ENCODE data around the gene DDX6. TPM values are rescaled to one million over a fixed set of nuclear protein-coding genes. Genes with fewer than 3 reads are reported as not detected.
A peak's percentile ranks its signal among the peaks of the same experiment; 100 is the strongest.
"Not testable (repeated sequence)": the region's sequence is repeated elsewhere in the genome, so short reads cannot be mapped to it uniquely, and the experiment has no call there.

Gene DDX6
- polyA plus RNA-seq, 3 donors: 132 to 136 (median 135) TPM

GRCh38 chr11:118791961-118792569 lies 1.1 kb upstream of the DDX6 start:
- no peak for DNase-seq (ENCODE audit: low read depth in 3 of 3, low spot score in 2 of 3)

- peak in 1 of 3 donors; percentile 69 for DNase-seq (ENCODE audit: low read depth in 3 of 3, low spot score in 2 of 3)
Measured at GRCh38 chr11:118790357-118791110, 430 bp downstream of the DDX6 start.

DNA sequence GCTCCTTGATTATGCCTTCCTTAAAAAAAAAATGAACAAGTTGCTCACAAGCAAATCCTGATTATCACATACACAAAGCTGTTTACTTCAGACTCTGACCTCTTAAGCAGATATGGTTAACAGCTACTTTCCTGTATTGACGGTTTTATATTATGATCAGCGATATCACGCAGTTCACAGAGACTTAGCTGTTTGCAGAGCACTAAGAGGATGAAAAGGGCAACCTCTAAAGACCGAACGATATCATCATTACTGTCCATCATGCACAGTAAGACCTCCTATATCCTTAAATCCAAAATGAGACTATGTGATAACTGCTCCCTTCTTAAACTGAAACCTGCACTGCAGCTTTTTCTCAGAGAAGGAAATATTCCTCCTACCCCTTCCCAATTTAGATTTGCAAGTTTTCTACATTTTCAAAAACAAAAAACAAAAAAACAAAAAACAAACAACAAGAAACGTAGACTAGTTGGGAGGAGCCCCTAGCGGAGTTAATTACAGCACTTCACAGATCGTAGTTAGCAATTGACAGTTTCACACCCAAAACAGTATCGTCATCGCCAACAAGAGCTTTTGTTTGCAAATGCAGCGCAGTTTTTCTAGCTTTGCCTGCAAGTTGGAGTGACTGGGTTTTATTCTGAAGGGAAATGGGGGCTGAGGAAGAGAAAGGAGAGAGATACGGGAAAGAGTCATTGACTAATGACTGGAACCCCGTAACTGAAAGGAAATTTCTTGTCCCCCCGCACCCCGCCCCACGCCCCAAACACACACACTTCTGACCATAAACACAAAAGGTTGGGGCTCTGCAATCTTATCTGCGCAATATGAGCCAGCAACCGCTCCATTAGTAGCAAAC lies 1.2 kb downstream of the DDX6 start:
- DNase-seq (ENCODE audit: low read depth in 3 of 3, low spot score in 2 of 3): peak in 1 of 3 donors; percentile 52

GRCh38 chr11:118786657-118787056 lies 4.3 kb downstream of the DDX6 start:
- DNase-seq (ENCODE audit: low read depth in 3 of 3, low spot score in 2 of 3): no peak

GRCh38 chr11:118785362-118785761 lies 5.6 kb downstream of the DDX6 start:
- no peak for DNase-seq (ENCODE audit: low read depth in 3 of 3, low spot score in 2 of 3)

GRCh38 chr11:118783724-118784495 lies 7.1 kb downstream of the DDX6 start:
- DNase-seq (ENCODE audit: low read depth in 3 of 3, low spot score in 2 of 3): no peak

DNA sequence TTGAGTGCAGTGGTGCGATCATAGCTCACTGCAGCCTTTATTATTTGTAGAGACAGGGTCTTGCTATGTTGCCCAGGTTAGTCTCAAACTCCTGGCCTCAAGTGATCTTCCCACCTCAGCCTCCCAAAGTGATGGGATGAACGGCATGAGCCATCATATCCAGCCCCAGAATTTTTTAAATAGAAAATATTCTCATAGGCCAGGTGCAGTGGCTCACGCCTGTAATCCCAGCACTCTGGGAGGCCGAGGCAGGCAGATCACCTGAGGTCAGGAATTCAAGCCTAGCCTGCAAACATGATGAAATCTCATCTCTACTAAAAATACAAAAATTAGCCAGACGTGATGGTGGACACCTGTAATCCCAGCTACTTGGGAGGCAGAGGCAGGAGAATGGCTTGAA lies 7.6 kb downstream of the DDX6 start:
- DNase-seq (ENCODE audit: low read depth in 3 of 3, low spot score in 2 of 3): not testable (repeated sequence)

- no peak for DNase-seq (ENCODE audit: low read depth in 3 of 3, low spot score in 2 of 3)
Measured at GRCh38 chr11:118778898-118779297, 12.1 kb downstream of the DDX6 start.

GRCh38 chr11:118774032-118774431 lies 16.9 kb downstream of the DDX6 start:
- DNase-seq (ENCODE audit: low read depth in 3 of 3, low spot score in 2 of 3): no peak

DNA sequence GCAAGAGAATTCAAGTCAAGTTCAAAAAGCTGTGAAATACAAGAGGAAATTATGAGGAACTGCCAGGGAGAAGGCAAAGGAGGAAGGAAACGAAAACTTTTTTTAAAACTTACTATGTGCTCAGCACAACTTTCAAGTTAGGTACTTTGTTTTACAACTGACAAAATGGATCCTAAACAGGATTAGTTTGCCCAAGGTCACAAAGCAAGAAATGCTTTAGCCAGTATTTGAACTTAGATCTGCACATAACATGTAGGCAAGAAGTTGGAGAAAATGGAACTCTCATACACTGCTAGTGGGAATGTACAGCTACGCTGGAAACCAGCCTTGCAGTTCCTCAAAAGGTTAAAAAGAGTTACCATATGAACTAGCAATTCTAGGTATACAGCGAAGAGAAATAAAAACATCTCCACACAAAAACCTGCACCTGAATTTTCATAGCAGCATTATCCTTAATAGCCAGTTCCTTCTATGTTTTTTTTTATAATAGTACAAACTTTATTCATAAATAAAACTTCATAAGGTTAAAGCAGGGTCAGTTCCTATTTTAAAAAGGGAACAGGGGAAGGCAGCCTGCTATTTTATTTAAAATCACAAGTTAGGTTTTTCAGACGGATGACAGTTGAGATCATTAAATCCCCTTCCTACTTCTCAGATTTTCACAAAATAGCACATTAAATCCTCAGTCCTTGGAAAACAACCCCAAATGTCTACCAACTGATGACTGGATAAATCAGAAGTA lies 19.2 kb downstream of the DDX6 start:
- DNase-seq (ENCODE audit: low read depth in 3 of 3, low spot score in 2 of 3): no peak

GRCh38 chr11:118768690-118769089 lies 22.3 kb downstream of the DDX6 start:
- no peak for DNase-seq (ENCODE audit: low read depth in 3 of 3, low spot score in 2 of 3)

GRCh38 chr11:118766035-118766434 lies 24.9 kb downstream of the DDX6 start:
- no peak for DNase-seq (ENCODE audit: low read depth in 3 of 3, low spot score in 2 of 3)

DNA sequence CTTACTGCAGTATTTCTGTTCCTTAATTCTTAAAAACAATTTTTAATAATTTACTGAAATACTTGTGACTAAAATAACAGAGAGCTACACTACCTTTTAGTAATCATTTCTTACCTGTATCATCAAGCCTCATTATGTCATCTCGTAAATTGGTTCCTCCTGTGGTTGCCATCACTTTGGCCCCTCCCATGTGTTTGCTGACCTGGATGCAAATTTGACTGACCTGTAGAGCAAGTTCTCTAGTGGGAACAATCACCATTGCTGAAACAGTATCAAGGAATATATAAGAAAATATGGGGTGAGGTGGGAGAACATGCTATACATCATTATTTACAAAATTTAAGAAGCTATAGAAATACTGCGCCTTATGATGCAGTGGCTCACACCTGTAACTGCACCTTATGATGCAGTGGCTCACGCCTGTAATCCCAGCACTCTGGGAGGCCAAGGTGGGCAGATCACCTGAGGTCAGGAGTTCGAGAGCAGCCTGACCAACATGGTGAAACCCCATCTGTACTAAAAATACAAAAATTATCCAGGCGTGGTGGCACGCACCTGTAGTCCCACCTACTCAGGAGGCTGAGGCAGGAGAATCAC lies 25.8 kb downstream of the DDX6 start:
- DNase-seq (ENCODE audit: low read depth in 3 of 3, low spot score in 2 of 3): not testable (repeated sequence)

DNA sequence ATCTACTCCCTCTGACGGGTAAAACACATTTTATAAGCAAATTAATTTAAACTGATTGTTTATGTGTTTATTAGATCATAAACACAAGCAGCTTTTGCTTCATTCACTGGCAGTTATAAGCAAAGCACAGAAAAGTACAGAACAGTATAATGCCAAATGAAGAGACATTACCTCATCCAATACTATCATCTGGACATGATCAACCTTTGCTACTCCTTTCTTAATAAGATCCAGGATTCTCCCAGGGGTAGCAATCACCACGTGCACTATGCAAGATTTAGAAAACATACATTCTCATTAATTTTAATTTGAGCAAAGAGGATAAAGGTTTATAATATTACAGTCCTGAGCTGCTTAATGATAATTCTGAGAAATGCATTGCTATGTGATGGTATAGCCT lies 27.9 kb downstream of the DDX6 start:
- no peak for DNase-seq (ENCODE audit: low read depth in 3 of 3, low spot score in 2 of 3)

DNA sequence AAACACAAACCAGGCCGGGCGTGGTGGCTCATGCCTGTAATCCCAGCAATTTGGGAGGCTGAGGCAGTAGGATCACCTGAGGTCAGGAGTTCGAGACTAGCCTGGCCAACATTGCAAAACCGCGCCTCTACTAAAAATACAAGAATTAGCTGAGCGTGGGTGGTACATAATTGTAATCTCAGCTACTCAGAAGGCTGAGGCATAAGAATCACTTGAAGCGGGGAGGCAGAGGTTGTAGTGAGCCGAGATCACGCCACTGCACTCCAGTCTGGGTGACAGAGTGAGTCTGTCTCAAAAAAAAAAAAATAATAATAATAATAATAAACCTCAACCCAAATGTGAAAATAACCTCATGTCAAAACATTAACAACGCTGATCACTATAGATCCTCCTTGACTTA lies 29.0 kb downstream of the DDX6 start:
- DNase-seq (ENCODE audit: low read depth in 3 of 3, low spot score in 2 of 3): not testable (repeated sequence)

DNA sequence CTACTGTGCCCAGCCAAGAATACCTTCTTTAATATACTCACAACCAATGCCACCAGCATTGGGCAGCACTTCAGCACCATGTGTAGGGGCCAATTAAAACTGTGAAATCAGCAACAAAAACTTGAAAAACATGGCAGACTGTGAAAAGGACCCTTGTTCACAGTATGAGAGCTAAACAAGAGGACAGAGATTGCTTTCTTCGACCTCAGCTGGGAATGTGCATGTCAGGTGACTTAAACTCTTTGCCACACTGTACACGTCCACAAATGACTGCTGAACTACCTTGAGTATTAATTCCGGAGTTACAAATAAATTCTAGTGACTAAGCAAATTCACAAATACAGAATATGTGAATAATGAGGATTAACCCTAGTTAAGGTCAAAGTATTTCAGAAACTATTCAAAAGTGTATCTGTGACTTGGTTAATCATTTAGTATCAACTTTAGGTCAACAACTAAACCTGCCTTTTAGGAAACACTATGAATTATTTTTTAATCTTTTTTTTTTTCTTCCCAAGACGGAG lies 33.0 kb downstream of the DDX6 start:
- no peak for DNase-seq (ENCODE audit: low read depth in 3 of 3, low spot score in 2 of 3)

DNA sequence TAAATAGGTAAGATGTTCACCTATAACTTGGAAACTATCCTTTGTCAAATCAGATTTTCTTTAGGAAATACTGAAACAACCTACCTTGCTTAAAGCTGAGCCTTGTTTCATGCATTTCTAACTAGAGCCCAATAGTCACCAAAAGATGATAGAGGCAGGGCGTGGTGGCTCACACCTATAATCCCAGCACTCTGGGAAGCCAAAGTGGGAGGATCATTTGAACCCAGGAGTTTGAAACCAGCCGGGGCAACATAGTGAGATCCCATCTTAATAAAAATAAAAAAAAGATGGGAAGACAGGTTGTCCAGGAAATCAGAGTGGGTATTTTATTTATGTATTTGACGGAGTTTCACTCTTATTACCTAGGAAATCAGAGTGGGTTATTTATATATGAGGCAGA lies 38.3 kb downstream of the DDX6 start:
- no peak for DNase-seq (ENCODE audit: low read depth in 3 of 3, low spot score in 2 of 3)

DNA sequence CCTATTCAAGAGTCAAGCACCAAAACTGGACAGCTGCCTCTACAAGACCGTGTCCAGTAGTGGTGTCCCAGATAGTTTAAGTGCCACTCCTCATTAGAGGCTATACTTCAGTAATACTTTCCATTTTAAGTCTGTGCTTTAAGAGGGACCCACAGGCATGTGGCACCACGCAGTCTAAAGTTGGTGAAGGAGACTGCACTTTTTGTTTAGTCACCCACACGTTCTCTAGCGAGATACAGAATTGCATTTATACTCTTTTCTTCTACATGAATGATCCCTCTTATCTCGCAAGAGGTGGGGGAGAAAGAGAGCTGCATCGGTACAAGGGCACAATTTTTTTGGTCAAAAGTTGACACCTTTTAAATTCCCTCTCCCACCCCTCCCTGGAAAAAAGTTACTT lies 41.5 kb downstream of the DDX6 start:
- no peak for DNase-seq (ENCODE audit: low read depth in 3 of 3, low spot score in 2 of 3)

DNA sequence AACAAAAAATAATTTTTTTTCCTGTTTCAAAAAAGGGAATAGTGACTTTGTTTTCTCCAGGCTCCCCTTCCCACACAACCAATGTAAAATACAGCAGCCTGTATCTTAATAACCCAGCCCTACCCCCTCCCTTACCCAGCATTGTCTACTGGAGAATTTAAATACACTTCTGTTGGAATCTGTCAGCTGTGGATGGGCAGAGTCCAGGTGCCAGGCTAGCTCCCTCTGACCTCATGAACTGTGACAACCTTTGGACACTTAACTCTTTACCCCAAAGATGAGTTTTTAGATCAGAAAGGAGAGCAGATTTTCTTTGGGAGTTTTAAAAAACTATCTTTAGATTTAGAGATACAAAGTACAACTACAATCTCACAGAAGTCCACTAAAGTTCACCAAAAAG lies 42.9 kb downstream of the DDX6 start:
- no peak for DNase-seq (ENCODE audit: low read depth in 3 of 3, low spot score in 2 of 3)
